Smooth muscle cell (in vitro differentiated cells): ENCODE data around the gene FLRT3. TPM values are rescaled to one million over a fixed set of nuclear protein-coding genes. Genes with fewer than 3 reads are reported as not detected.

Experiments
- DNase-seq: peaks from one replicate; lab custom pipeline; 2025; ENCODE audit not compliant: unreplicated experiment; lab: John Stamatoyannopoulos, UW
- H2AFZ ChIP-seq: fragments of 200-600 bp; sonication (generic); 2 replicates; pipeline ENCODE4 v1.6.0; 2016; ENCODE audit warnings: antibody characterized with exemption, low read depth, mild to moderate bottlenecking
- H3F3A ChIP-seq: fragments of 200-600 bp; sonication (generic); 2 replicates; pipeline ENCODE4 v1.6.0; 2017; ENCODE audit warnings: antibody characterized with exemption, low read depth
- H3K27ac ChIP-seq: fragments of 200-600 bp; sonication (generic); 2 replicates; pipeline ENCODE4 v1.5.1; 2016; ENCODE audit warnings: low read depth, mild to moderate bottlenecking
- H3K27me3 ChIP-seq: fragments of 200-600 bp; sonication (generic); 2 replicates; pipeline ENCODE4 v1.6.1; 2016; ENCODE audit warnings: low read depth, mild to moderate bottlenecking
- H3K36me3 ChIP-seq: fragments of 200-600 bp; sonication (generic); 2 replicates; pipeline ENCODE4 v1.5.1; 2016; ENCODE audit warnings: low read depth
- H3K4me1 ChIP-seq: fragments of 200-600 bp; sonication (generic); 2 replicates; pipeline ENCODE4 v1.5.1; 2016; ENCODE audit warnings: low read depth
- H3K4me2 ChIP-seq: fragments of 200-600 bp; sonication (generic); 2 replicates; pipeline ENCODE4 v1.6.0; 2016; ENCODE audit warnings: mild to moderate bottlenecking
- H3K4me3 ChIP-seq: fragments of 200-600 bp; sonication (generic); 2 replicates; pipeline ENCODE4 v1.5.1; 2016; ENCODE audit warnings: mild to moderate bottlenecking
- H3K79me2 ChIP-seq: fragments of 200-600 bp; sonication (generic); 2 replicates; pipeline ENCODE4 v1.6.0; 2016; ENCODE audit warnings: low read depth, mild to moderate bottlenecking
- H3K9ac ChIP-seq: fragments of 200-600 bp; sonication (generic); 2 replicates; pipeline ENCODE4 v1.6.0; 2016; ENCODE audit warnings: low read depth
- H3K9me3 ChIP-seq: fragments of 200-600 bp; sonication (generic); replicated peaks from 2 replicates; pipeline ENCODE4 v1.5.1; 2016; ENCODE audit warnings: low read depth
- H4K20me1 ChIP-seq: fragments of 200-600 bp; sonication (generic); 2 replicates; pipeline ENCODE4 v1.6.0; 2016; ENCODE audit warnings: low read depth
- WGBS: methylation state at CpG from one replicate; pipeline ENCODE4 v1.1.7; 2016; ENCODE audit warnings: low lambda C conversion rate; 5-methylcytosine and 5-hydroxymethylcytosine counted together
- polyA plus RNA-seq: library from polyadenylated mRNA; unstranded; fragments of >200 nt; fragmentation: Nextera tagmentation; extraction: Ambion mirVana; gene quantifications from 2 replicates; pipeline ENCODE4 v1.2.1, GENCODE V29; 2016
- total RNA-seq: library from RNA; depleted of rRNA; stranded (reverse); fragments of >200 nt; gene quantifications from 2 replicates; pipeline ENCODE4 v1.2.3, GENCODE V29; 2014
- TF ChIP-seq, protein P1 (sequence below): fragments of 200-600 bp; sonication (generic); IDR thresholded peaks from 2 replicates; pipeline ENCODE4 v1.5.1; 2017; ENCODE audit warnings: borderline replicate concordance, mild to moderate bottlenecking, antibody characterized with exemption; ENCODE audit not compliant: insufficient read depth, poor library complexity, severe bottlenecking

Gene FLRT3
- total and polyA plus RNA-seq, 2 experiments from 2014 or later: 15.5 to 24.3 TPM

DNA sequence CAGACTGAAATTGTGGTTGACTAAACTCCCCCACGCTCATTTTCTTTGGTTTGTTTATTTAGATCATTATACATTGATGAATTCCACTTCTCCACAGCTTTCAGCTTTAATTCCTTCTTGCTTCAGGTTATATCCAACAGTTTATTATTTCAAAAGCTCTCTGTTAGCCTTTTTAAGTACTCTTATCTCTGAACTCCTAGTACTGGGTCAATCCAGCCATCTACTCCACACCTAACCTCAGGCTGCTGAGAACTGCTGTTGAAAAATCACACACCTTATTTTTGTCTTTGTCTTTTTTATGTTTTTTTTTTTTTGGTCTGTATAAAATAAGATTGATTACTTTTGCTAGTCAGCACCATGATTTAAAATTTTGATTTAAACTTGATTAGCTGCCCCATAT is 32.9 kb downstream of the FLRT3 start:
- Histone ChIP-seq H3K9me3 (no peaks in the 10 kb centered on the region), H2AFZ (no peak overlapping the region), H3K9ac (no peak overlapping the region), H3K79me2 (no peaks in the 10 kb centered on the region), H3K4me1 (no peaks in the 10 kb centered on the region), H3K4me2 (no peak overlapping the region), H3K27ac (no peak overlapping the region), H4K20me1 (no peaks in the 10 kb centered on the region), H3F3A (no peaks in the 10 kb centered on the region), H3K36me3 (no peaks in the 10 kb centered on the region), H3K4me3 (no peak overlapping the region), H3K27me3 (no peaks in the 10 kb centered on the region)
- 70% methylated on average over 1 of the region's 1 CpG for WGBS
- TF ChIP-seq, protein P1, sequence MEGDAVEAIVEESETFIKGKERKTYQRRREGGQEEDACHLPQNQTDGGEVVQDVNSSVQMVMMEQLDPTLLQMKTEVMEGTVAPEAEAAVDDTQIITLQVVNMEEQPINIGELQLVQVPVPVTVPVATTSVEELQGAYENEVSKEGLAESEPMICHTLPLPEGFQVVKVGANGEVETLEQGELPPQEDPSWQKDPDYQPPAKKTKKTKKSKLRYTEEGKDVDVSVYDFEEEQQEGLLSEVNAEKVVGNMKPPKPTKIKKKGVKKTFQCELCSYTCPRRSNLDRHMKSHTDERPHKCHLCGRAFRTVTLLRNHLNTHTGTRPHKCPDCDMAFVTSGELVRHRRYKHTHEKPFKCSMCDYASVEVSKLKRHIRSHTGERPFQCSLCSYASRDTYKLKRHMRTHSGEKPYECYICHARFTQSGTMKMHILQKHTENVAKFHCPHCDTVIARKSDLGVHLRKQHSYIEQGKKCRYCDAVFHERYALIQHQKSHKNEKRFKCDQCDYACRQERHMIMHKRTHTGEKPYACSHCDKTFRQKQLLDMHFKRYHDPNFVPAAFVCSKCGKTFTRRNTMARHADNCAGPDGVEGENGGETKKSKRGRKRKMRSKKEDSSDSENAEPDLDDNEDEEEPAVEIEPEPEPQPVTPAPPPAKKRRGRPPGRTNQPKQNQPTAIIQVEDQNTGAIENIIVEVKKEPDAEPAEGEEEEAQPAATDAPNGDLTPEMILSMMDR: no peak
- DNase-seq: no peak

DNA sequence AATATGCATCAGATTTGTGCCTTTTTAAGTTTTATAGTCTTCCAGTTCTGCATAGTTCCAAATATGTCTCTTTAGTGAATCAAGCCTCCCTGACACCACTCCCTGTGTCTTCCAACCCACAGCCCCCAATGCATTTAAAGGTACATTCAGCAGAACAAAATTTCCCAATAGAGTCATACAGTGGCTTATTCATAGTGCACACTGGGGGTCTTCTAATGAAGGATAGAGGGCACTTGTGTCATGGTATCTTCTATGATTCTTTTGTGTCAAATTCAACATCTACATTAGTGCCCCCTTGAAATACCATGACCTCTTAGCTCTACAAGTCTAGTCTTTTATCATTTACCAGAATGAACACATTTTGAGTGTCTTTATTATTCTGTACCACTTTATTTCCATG is 33.8 kb downstream of the FLRT3 start:
- no peak overlapping the region for H3K4me3 ChIP-seq
- no peaks in the 10 kb centered on the region for H3K9me3 ChIP-seq
- no peak overlapping the region for H3K4me2 ChIP-seq
- no peak overlapping the region for H2AFZ ChIP-seq
- TF ChIP-seq, protein P1: no peak
- DNase-seq: no peak
- H3K36me3 ChIP-seq: no peaks in the 10 kb centered on the region
- H3K9ac ChIP-seq: no peak overlapping the region
- no peaks in the 10 kb centered on the region for H3K27me3 ChIP-seq
- no peak overlapping the region for H3K27ac ChIP-seq
- no peaks in the 10 kb centered on the region for H3F3A ChIP-seq
- no peaks in the 10 kb centered on the region for H4K20me1 ChIP-seq
- H3K4me1 ChIP-seq: no peaks in the 10 kb centered on the region
- no peaks in the 10 kb centered on the region for H3K79me2 ChIP-seq

DNA sequence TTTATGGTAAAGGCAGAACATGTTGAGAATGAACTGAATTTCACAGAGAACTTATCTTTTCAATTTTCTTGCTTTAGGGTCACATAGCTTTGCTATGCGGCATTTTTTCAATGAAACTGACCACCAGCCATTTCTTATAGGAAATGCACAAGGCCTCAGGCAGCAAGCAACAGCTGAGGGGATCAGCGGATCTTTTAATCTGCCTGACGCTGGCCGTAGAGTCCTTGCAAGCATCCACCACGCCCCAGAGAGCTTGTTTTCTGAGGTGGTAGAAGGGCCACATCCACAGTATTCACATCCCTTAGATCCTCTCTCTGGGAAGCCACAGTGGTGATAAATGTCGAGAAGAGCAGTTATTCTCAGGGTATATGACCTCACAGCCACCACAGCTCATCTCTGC is 34.3 kb downstream of the FLRT3 start:
- Histone ChIP-seq H3K4me3 (no peak overlapping the region), H3K36me3 (no peaks in the 10 kb centered on the region), H3K4me1 (no peaks in the 10 kb centered on the region), H3K9ac (no peak overlapping the region), H3K27ac (no peak overlapping the region), H3K27me3 (no peaks in the 10 kb centered on the region), H3K9me3 (no peaks in the 10 kb centered on the region), H3K79me2 (no peaks in the 10 kb centered on the region), H3F3A (no peaks in the 10 kb centered on the region), H3K4me2 (no peak overlapping the region), H2AFZ (no peak overlapping the region), H4K20me1 (no peaks in the 10 kb centered on the region)
- TF ChIP-seq, protein P1: no peak
- DNase-seq: no peak
- 82% methylated on average over 6 of the region's 6 CpGs for WGBS

DNA sequence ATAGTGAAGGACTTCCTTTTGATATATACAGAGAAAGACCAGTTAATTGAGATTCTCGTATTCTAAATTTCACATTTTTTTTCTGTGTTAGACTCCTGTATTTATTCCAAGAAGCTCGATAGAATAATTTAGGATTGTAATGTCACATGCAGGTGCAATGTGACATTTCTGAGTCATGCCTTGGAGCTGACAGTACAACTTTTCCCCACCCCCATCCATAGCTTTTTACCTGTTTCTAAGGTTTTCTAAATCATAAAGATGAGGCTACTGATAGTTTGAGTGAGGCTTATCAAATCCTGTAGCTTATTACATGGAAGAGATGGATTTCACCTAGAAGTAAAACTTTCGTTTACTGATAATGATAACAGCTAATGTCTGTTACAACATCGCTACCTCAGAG is 37.6 kb downstream of the FLRT3 start:
- no peaks in the 10 kb centered on the region for H3K27me3 ChIP-seq
- no peak overlapping the region for H3K4me3 ChIP-seq
- DNase-seq: no peak
- WGBS: 90% methylated on average over 4 of the region's 4 CpGs
- H3K4me2 ChIP-seq: no peak overlapping the region
- no peaks in the 10 kb centered on the region for H3F3A ChIP-seq
- no peaks in the 10 kb centered on the region for H3K36me3 ChIP-seq
- no peak overlapping the region for H2AFZ ChIP-seq
- TF ChIP-seq, protein P1: no peak
- no peaks in the 10 kb centered on the region for H3K4me1 ChIP-seq
- H4K20me1 ChIP-seq: no peaks in the 10 kb centered on the region
- no peaks in the 10 kb centered on the region for H3K9me3 ChIP-seq
- no peak overlapping the region for H3K27ac ChIP-seq
- no peaks in the 10 kb centered on the region for H3K79me2 ChIP-seq
- H3K9ac ChIP-seq: no peak overlapping the region
